Choroid plexus epithelial cell (primary cell): ENCODE measurements around the gene UTP14C.
"Not testable (repeated sequence)": the region's sequence is repeated elsewhere in the genome, so short reads cannot be mapped to it uniquely, and the experiment has no call there.

ENCODE experiments used
- DNase-seq: peaks from one replicate; pipeline ENCODE4 v3.0.0-alpha.2; 2010; ENCODE audit warnings: low read depth
- H3K4me3 ChIP-seq: 2 replicates; pipeline ENCODE4 v1.5.1; 2011; ENCODE audit warnings: low read depth, mild to moderate bottlenecking, control low read depth, low read length, moderate library complexity
- TF ChIP-seq, protein P1 (sequence below): conservative IDR thresholded peaks from 2 replicates; pipeline ENCODE4 v1.5.1; 2011; ENCODE audit warnings: low read depth, mild to moderate bottlenecking, control low read depth, inconsistent platforms, low read length, moderate library complexity

UTP14C gene

DNA sequence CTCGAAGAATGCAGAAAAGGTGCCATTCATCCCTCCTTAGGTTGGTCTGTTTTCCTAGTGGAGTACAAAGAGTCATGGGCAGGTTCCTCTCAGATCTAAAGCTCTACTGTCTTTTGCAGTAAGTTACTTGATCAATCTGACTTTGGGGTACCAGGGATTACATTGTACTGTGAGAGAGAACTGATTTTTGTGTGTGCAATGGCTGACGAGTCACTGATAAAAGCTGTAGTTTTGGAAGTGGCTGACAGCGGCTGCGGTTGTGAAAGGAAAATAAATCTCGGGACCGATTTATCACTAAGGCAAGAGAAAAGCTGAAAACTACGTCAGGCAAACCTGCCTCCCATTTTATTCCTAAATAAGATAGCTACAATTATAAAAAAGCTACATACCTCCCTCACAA lies 26.9 kb downstream of the UTP14C start:
- DNase-seq: no peak
- no peak overlapping the region for H3K4me3 ChIP-seq
- TF ChIP-seq, protein P1, sequence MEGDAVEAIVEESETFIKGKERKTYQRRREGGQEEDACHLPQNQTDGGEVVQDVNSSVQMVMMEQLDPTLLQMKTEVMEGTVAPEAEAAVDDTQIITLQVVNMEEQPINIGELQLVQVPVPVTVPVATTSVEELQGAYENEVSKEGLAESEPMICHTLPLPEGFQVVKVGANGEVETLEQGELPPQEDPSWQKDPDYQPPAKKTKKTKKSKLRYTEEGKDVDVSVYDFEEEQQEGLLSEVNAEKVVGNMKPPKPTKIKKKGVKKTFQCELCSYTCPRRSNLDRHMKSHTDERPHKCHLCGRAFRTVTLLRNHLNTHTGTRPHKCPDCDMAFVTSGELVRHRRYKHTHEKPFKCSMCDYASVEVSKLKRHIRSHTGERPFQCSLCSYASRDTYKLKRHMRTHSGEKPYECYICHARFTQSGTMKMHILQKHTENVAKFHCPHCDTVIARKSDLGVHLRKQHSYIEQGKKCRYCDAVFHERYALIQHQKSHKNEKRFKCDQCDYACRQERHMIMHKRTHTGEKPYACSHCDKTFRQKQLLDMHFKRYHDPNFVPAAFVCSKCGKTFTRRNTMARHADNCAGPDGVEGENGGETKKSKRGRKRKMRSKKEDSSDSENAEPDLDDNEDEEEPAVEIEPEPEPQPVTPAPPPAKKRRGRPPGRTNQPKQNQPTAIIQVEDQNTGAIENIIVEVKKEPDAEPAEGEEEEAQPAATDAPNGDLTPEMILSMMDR: no peak

DNA sequence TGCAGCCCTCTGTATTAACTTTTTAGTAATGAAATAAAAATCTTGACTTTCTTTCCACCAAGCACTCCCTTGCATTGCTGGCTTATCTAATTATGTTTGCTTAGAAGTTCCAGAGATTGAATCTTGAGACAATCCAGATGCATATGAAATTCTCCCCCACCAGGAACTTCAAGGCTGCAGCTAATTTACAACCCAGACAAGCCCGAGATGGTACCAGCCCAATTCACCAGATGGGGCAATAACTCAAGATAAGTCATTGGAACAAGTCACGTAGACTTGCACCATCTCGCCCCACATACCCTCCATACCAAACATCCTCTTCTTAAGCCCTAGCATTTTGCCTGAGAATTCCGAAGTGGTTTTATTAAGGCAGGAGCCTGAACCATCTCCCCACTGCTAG lies 29.0 kb downstream of the UTP14C start:
- DNase-seq: no peak
- TF ChIP-seq, protein P1: no peak
- H3K4me3 ChIP-seq: no peak overlapping the region

DNA sequence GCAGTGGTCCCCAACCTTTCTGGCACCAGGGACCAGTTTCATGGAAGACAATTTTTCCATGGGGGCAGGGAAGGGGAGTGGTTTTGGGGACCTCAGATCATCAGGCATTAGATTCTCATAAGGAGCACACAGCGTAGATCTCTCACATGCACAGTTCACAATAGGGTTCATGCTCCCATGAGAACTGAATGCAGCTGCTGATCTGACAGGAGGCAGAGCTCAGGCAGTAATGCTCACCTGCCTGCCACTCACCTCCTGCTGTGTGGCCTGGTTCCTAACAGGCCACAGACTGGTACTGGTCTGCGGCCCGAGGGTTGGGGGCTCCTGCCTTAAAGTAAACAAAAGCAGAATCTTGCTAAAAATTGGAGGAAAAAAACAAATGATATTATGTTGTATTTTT lies 36.6 kb downstream of the UTP14C start:
- DNase-seq, H3K4me3 ChIP-seq: not testable (repeated sequence)

DNA sequence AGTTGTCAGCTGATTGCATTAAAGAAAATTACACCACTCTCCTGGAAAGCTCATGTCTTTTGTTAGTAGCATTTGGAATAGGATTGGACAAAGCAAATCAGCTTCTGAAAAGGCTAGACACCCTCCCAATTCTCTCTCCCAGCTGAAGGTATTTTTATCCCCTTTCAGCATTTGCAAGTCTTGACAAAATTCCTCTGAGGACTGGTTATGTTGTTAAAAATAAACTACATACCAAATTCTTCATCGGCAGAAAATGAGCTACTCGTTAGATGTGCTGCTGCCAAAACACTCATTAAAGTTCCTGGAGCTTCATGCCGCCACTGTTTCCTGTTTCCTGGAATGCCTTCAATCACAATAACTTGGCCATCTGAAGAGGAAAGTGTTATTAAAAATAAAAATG lies 37.1 kb downstream of the UTP14C start:
- no peak for DNase-seq
- H3K4me3 ChIP-seq: no peak overlapping the region
- TF ChIP-seq, protein P1: no peak

DNA sequence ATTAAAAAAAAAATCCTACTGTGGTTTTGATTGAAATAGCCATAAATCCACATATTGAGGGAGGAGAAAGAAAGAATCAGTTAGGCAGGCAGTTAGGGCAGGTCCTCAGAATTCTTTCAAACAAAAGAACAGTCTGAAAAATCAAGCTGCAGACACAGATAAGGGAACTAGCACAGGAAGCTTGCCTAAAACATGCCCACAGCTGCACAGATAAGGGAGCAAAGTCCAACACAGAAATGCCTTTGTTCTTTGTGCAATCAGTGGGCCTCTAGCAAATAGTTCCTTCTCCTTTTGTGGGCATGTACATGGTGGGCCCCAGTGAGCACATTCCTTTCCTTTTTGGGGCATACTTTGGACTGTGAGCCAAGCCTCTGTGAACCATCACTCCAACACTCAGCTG lies 42.7 kb downstream of the UTP14C start:
- peak; percentile 28 for DNase-seq
- H3K4me3 ChIP-seq: no peak overlapping the region
- TF ChIP-seq, protein P1: no peak

DNA sequence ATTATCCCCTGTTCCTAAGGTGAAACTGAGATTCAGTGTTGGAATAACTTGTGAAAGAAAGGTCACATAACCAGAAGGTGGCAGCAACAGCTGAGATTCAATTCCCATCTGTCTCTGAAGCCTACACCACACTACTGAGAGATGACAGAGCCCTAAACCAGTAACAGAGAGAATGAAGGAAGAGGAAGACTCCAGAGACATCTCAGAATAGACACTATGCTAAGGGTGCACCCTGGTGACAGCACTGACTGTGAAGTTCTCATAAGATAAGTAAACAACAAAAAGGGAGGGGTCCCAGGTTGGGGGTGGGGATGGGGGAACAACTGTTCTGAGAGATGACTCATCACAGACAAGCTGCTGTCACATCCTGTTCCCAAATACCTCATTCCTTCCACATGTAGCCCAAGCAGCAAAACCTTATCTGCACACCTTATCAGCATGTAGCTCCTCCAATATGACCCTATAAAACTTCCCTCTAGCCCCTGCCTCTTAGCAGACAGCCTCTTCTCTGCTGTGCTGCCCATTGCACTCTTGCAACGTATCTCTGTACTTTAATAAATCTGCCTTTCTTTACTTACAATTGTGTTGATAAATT lies 46.5 kb downstream of the UTP14C start:
- peak; percentile 58 for DNase-seq
- no peak overlapping the region for H3K4me3 ChIP-seq
- TF ChIP-seq, protein P1: peak; percentile 37
